ENCODE results near the gene GALNTL6. TPM values are rescaled to one million over a fixed set of nuclear protein-coding genes. Genes with fewer than 3 reads are reported as not detected.

The GALNTL6 gene
- total RNA-seq, 1 donor: 0.10 TPM

- Histone ChIP-seq H3K9me3 (ENCODE audit: low read depth, low read length) (no peaks in the 10 kb centered on the region), H3K4me3 (ENCODE audit: low read length) (no peak overlapping the region), H3K27me3 (ENCODE audit: insufficient read depth, low read length) (no peaks in the 10 kb centered on the region), H3K4me1 (ENCODE audit: insufficient read depth, low read length) (no peaks in the 10 kb centered on the region)
These were observed 673.3 kb downstream of the GALNTL6 start for GRCh38 chr4:172486531-172486930.

DNA sequence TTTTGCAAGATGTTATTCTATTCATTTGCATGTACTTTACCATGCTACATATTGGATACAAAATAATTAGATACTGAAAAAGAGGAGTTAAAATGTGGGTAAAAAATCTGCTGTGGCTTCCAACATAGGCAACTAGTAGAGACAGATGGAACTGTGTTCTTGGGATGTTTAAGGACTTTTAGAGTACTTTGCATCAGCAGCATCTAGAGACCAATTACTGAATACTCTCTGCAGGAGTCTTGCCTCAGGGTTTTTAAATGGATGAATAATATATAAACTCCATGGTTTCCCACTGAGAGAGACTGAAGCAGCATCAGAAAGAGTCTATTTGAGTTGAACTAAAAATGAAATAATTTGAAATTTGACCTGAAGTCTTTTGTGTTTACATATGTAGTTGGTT, 676.7 kb downstream of the GALNTL6 start:
- no peaks in the 10 kb centered on the region for H3K4me1 ChIP-seq (ENCODE audit: insufficient read depth, low read length)
- no peaks in the 10 kb centered on the region for H3K27me3 ChIP-seq (ENCODE audit: insufficient read depth, low read length)
- H3K4me3 ChIP-seq (ENCODE audit: low read length): no peak overlapping the region
- no peaks in the 10 kb centered on the region for H3K9me3 ChIP-seq (ENCODE audit: low read depth, low read length)

DNA sequence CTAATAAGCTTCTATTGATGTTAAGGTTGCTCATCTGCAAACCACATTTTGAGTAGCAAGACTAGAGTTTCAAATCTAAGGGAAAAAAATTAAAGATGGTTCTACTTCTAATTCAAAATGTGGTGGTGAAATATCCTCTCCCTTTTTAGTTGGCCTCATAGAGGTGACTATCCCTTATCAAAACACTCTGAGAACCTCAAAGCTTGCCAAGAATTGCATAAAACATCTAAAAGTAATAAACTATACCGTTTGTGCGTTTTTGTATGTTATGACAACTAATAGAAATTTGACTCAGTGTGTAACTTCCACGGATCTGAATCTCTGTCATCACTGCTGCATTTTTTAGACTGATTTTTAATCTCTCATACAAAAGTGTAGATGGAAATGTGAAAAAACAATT, 682.6 kb downstream of the GALNTL6 start:
- Histone ChIP-seq H3K4me3 (ENCODE audit: low read length) (no peak overlapping the region), H3K27me3 (ENCODE audit: insufficient read depth, low read length) (no peaks in the 10 kb centered on the region), H3K9me3 (ENCODE audit: low read depth, low read length) (no peaks in the 10 kb centered on the region), H3K4me1 (ENCODE audit: insufficient read depth, low read length) (no peaks in the 10 kb centered on the region)

- Histone ChIP-seq H3K9me3 (ENCODE audit: low read depth, low read length) (no peaks in the 10 kb centered on the region), H3K27me3 (ENCODE audit: insufficient read depth, low read length) (no peaks in the 10 kb centered on the region), H3K4me1 (ENCODE audit: insufficient read depth, low read length) (no peaks in the 10 kb centered on the region)
These were observed 684.1 kb downstream of the GALNTL6 start for GRCh38 chr4:172497321-172497720.

DNA sequence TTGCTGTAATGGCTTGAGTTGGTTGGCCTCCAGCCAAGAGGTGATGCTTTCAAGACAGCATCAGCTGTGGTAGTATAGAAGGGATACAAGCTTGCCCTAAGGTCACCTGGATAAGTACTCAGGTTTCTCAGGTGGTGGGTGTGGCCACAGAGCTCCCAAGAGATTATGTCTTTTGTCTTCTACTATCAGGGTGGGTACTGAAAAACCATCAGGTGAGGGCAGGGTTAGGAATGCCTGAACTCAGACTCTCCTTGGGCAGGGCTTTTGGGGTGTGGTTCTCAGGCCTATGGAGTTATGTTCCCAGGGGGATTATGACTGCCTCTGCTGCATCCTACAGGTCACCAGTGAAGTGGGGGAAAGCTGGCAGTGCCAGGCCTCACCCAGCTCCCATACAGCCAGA, 700.8 kb downstream of the GALNTL6 start:
- H3K4me3 ChIP-seq (ENCODE audit: low read length): no peak overlapping the region
- no peaks in the 10 kb centered on the region for H3K27me3 ChIP-seq (ENCODE audit: insufficient read depth, low read length)
- no peaks in the 10 kb centered on the region for H3K4me1 ChIP-seq (ENCODE audit: insufficient read depth, low read length)
- H3K9me3 ChIP-seq (ENCODE audit: low read depth, low read length): no peaks in the 10 kb centered on the region

More at GRCh38 chr4:172497321-172497720, 684.1 kb downstream of the GALNTL6 start:
- no peak overlapping the region for H3K4me3 ChIP-seq (ENCODE audit: low read length)

DNA sequence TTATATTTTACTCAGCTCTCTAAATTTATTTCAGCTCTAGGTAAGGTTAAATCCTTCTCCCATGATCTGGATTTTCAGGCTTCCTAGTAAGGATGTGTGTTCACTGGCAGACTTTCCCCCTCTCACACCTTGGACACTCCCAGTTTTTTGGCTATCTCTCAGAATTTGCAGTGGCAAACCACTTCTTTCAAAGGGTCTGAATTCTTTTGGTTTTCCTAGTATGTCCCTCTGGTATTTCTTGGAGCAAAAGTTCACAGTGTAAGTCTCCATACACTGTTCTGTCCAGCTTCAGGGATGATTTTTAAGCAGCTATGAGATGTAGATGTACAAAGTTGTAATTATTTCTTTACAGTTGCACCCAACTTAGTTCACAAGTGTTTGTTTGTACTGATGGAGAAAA, 701.6 kb downstream of the GALNTL6 start:
- H3K9me3 ChIP-seq (ENCODE audit: low read depth, low read length): no peaks in the 10 kb centered on the region
- no peaks in the 10 kb centered on the region for H3K27me3 ChIP-seq (ENCODE audit: insufficient read depth, low read length)
- H3K4me3 ChIP-seq (ENCODE audit: low read length): no peak overlapping the region
- no peaks in the 10 kb centered on the region for H3K4me1 ChIP-seq (ENCODE audit: insufficient read depth, low read length)

GRCh38 chr4:172515266-172515879, 702.2 kb downstream of the GALNTL6 start:
- Histone ChIP-seq H3K9me3 (ENCODE audit: low read depth, low read length) (no peaks in the 10 kb centered on the region), H3K27me3 (ENCODE audit: insufficient read depth, low read length) (no peaks in the 10 kb centered on the region), H3K4me3 (ENCODE audit: low read length) (no peak overlapping the region), H3K4me1 (ENCODE audit: insufficient read depth, low read length) (no peaks in the 10 kb centered on the region)

DNA sequence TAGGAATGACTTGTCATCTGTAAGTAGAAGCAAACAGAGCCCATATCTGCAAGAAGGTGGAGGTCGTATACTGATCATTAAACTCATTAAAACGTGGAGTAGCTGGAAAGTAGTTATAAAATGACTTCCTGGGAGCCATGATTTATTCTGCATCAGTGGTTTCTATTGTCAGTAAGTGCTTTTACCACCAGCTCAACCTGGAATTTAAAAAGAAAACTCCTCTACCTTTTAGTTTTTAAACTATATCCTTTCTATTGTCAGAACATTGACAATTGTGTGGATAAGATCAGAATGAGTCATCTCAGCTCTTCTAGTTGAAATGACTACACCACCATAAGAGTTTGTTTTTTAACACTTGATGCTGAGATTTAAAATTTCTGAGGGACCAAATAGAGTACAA, 704.2 kb downstream of the GALNTL6 start:
- H3K27me3 ChIP-seq (ENCODE audit: insufficient read depth, low read length): no peaks in the 10 kb centered on the region
- H3K9me3 ChIP-seq (ENCODE audit: low read depth, low read length): no peaks in the 10 kb centered on the region
- no peaks in the 10 kb centered on the region for H3K4me1 ChIP-seq (ENCODE audit: insufficient read depth, low read length)
- no peak overlapping the region for H3K4me3 ChIP-seq (ENCODE audit: low read length)

DNA sequence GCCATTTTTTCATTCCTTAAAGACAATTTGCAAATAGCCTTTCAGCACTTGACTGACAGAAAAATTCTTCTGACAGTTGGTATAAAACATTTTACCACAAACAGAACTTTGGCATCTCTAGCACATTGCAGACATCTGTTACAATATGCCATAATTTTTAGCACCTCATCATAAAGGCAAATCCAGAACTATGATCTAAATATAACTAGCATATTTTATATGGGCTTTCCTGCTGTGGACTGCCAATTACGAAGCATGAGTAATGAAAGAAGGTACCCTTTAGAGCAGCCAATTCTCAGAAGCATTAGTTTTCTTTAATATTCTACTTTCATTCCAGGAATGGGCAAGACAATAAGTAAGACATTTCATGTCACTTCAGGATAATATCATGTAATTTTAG, 708.0 kb downstream of the GALNTL6 start:
- Histone ChIP-seq H3K9me3 (ENCODE audit: low read depth, low read length) (no peaks in the 10 kb centered on the region), H3K27me3 (ENCODE audit: insufficient read depth, low read length) (no peaks in the 10 kb centered on the region), H3K4me1 (ENCODE audit: insufficient read depth, low read length) (no peaks in the 10 kb centered on the region), H3K4me3 (ENCODE audit: low read length) (no peak overlapping the region)

DNA sequence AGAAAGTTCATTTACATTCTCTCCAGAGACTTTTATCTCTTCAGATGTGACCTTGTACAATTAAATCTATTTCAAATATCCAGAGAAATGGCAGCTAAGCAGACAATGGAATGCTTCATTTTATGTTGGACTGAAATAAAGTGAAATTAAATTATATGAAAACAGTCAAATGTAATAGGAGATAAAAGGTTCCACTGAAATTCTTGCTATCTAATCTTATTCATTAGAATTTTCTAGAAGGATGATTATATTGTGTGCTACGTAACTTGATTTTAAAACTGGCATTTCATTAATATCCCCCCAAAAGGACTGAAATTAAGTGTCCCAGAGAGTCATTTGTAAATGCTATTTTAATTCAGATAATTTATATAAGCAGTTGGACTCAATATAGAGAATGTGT, 708.5 kb downstream of the GALNTL6 start:
- Histone ChIP-seq H3K9me3 (ENCODE audit: low read depth, low read length) (no peaks in the 10 kb centered on the region), H3K4me3 (ENCODE audit: low read length) (no peak overlapping the region), H3K4me1 (ENCODE audit: insufficient read depth, low read length) (no peaks in the 10 kb centered on the region), H3K27me3 (ENCODE audit: insufficient read depth, low read length) (no peaks in the 10 kb centered on the region)

DNA sequence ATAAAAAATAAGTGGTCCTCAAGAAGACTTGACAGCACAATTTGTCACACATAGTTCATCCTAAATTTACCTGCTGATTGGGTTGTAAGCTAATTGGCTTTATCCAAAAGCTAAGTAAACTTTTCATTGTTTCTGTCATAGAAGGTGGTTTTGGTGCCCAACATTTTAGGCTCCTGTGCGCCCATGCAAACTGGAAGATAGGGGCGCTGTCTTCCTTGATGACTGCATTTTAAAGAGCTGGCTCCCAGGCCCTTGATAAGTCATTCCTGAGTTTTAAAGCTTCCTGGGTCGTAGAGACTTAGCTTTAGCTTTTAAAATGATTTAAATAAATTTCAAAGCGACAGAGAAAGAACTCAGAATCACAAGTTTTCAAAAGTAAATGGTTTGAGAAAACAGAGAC, 730.0 kb downstream of the GALNTL6 start:
- no peaks in the 10 kb centered on the region for H3K4me1 ChIP-seq (ENCODE audit: insufficient read depth, low read length)
- no peaks in the 10 kb centered on the region for H3K9me3 ChIP-seq (ENCODE audit: low read depth, low read length)
- H3K4me3 ChIP-seq (ENCODE audit: low read length): no peak overlapping the region
- H3K27me3 ChIP-seq (ENCODE audit: insufficient read depth, low read length): no peaks in the 10 kb centered on the region

DNA sequence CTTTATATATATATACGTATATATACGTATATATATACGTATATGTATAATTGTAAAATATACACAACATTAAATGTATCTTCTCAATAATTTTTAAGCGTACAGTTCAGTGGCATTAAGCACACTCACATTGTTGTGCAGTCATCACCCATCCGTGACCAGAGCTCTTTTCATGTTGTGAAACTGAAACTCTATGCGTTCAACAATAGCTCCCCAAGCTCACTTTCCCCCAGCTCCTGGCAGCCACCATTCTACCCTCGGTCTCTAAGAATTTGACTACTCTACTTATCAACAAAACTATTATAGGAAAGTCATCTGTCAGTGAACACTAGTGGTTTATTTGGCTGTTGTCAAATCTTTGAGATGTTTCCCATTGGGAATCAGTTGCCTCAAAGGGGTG, 733.6 kb downstream of the GALNTL6 start:
- no peaks in the 10 kb centered on the region for H3K4me1 ChIP-seq (ENCODE audit: insufficient read depth, low read length)

DNA sequence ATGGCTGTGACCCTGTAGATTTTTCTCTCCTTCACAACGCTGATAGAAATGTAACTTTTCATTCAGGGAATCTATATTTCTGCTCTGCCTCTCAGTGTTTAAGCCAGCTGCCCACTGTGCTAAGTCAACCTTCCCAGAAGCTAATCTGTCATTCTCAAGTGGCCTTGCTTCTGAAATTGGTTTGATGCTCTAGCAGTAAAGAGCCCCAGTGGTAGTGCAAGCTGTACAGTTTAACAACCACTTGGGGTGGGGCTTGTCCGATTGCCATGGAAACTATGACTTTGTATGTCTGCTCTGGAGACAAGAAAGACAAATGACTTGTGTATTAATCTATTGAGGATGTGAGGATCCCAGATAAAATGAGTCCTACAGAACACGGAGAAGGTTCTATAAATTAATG, 734.5 kb downstream of the GALNTL6 start:
- no peaks in the 10 kb centered on the region for H3K4me1 ChIP-seq (ENCODE audit: insufficient read depth, low read length)
- no peaks in the 10 kb centered on the region for H3K27me3 ChIP-seq (ENCODE audit: insufficient read depth, low read length)
- H3K4me3 ChIP-seq (ENCODE audit: low read length): no peak overlapping the region
- no peaks in the 10 kb centered on the region for H3K9me3 ChIP-seq (ENCODE audit: low read depth, low read length)

More for the DNA sequence above, 733.6 kb downstream of the GALNTL6 start:
- Histone ChIP-seq H3K9me3 (ENCODE audit: low read depth, low read length) (no peaks in the 10 kb centered on the region), H3K27me3 (ENCODE audit: insufficient read depth, low read length) (no peaks in the 10 kb centered on the region), H3K4me3 (ENCODE audit: low read length) (no peak overlapping the region)

- no peaks in the 10 kb centered on the region for H3K9me3 ChIP-seq (ENCODE audit: low read depth, low read length)
- no peaks in the 10 kb centered on the region for H3K4me1 ChIP-seq (ENCODE audit: insufficient read depth, low read length)
- no peak overlapping the region for H3K4me3 ChIP-seq (ENCODE audit: low read length)
- H3K27me3 ChIP-seq (ENCODE audit: insufficient read depth, low read length): no peaks in the 10 kb centered on the region
These were observed 740.0 kb downstream of the GALNTL6 start for GRCh38 chr4:172553216-172553615.

- Histone ChIP-seq H3K4me1 (ENCODE audit: insufficient read depth, low read length) (no peaks in the 10 kb centered on the region), H3K4me3 (ENCODE audit: low read length) (no peak overlapping the region), H3K9me3 (ENCODE audit: low read depth, low read length) (no peaks in the 10 kb centered on the region), H3K27me3 (ENCODE audit: insufficient read depth, low read length) (no peaks in the 10 kb centered on the region)
These were observed 741.4 kb downstream of the GALNTL6 start for GRCh38 chr4:172554588-172554987.

DNA sequence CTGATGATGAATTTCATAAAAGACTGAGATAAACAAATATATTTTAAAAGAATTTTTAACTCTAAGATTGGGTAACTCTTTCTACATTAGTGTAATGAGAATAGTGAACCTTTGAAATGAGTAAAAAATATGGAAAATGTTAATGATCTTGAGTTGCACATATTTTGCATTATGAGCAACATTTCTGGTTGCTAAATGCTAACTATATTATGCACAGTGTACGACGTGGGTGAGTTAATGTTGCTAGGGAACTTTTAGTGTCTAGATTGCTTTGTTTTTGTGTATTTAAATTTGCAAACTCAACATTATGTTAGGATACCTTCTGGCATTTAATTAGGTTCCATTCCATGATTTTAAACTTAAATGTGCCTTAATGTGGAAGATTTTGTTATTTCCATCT, 742.5 kb downstream of the GALNTL6 start:
- no peaks in the 10 kb centered on the region for H3K4me1 ChIP-seq (ENCODE audit: insufficient read depth, low read length)
- H3K4me3 ChIP-seq (ENCODE audit: low read length): no peak overlapping the region
- no peaks in the 10 kb centered on the region for H3K9me3 ChIP-seq (ENCODE audit: low read depth, low read length)
- no peaks in the 10 kb centered on the region for H3K27me3 ChIP-seq (ENCODE audit: insufficient read depth, low read length)

All from mononuclear cell (primary cell).